Activated CD4-positive, alpha-beta T cell treated with anti-CD3 and anti-CD28 coated beads for 36 hours (primary cell): ENCODE measurements around the gene POU2AF1. TPM values are rescaled to one million over a fixed set of nuclear protein-coding genes. Genes with fewer than 3 reads are reported as not detected.

ENCODE experiments used
- ATAC-seq: fragments of 200-7000 bp; cut with Tn5 transposase; one replicate; pipeline ENCODE4 v1.10.0; 2021; ENCODE audit warnings: mild to moderate bottlenecking, moderate library complexity
- CTCF ChIA-PET: fragments of 350-600 bp; sonication (Branson Sonifier 250); formaldehyde crosslinking; loops from one replicate; lab custom pipeline; 2021; ENCODE audit warnings: antibody characterized with exemption; lab: Charles Lee
- POLR2A ChIA-PET: fragments of 350-600 bp; sonication (Branson Sonifier 250); formaldehyde crosslinking; loops from one replicate; lab custom pipeline; 2021; ENCODE audit warnings: antibody characterized with exemption, inconsistent platforms; lab: Charles Lee
- DNase-seq: peaks from one replicate; pipeline ENCODE4 v3.0.0-alpha.2; 2020
- H3K27ac Mint-ChIP-seq: one replicate; pipeline ENCODE4 v1.8.0; 2021; ENCODE audit warnings: mixed read lengths
- H3K27me3 Mint-ChIP-seq: one replicate; pipeline ENCODE4 v1.8.0; 2021; ENCODE audit warnings: mixed read lengths
- H3K36me3 Mint-ChIP-seq: one replicate; pipeline ENCODE4 v1.8.0; 2021; ENCODE audit warnings: low read depth, mixed read lengths
- H3K4me1 Mint-ChIP-seq: one replicate; pipeline ENCODE4 v1.8.0; 2021; ENCODE audit warnings: mixed read lengths
- H3K4me3 Mint-ChIP-seq: one replicate; pipeline ENCODE4 v1.8.0; 2021; ENCODE audit warnings: mild to moderate bottlenecking, moderate library complexity, mixed read lengths
- H3K9me3 Mint-ChIP-seq: one replicate; pipeline ENCODE4 v1.8.0; 2021; ENCODE audit warnings: low read depth, mixed read lengths
- intact Hi-C, 2 experiments: fragments of 100-400 bp; cut with DNase I in 1 of 2; cut with micrococcal nuclease in 1 of 2; formaldehyde crosslinking; loops; one replicate each; pipeline versions ENCODE4 v1.14.2 to v1.15.1; 2022 to 2024; cut with DNase I, micrococcal nuclease
- microRNA-seq: library from miRNA; unstranded; fragments of <30 nt; microRNA quantifications from one replicate; pipeline ENCODE4 v1.2.0, GENCODE V29; 2021; ENCODE audit warnings: borderline replicate concordance
- total RNA-seq, 2 experiments: library from RNA; stranded (reverse); gene quantifications; one replicate each; pipeline ENCODE4 v1.2.3, GENCODE V29; 2021

POU2AF1 gene
- total RNA-seq, 2 experiments from 2014 or later, result 9.6 to 10.0 TPM

DNA sequence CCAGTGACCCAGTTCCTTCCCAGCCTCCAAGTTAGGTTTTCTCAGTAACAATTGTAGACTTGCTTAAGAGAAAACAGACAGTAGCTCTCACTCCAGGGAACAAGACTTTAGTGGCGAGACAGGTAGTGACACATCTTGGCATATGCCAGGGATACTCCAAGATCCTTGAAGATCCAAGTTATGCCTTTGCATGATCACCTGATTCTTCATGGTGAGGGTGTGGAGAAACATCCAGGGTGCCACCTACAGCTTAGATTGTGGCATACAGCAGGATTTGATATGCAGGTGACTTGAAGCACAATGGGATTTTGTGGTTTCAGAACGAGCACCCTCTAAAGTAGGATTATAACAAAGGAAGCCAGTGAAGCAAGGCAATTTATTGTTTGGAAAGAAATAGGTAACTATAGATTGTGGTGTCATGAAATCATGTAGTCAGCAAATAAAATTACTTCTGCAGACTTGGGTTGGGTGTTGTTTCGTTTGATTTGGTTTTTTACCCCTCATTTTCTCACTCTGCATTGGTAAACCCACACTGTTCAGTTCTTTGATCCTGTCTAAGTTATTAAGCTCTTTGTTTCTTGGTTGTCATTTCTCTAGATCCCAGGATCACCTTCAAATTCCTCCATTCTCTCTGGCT is 71.5 kb downstream of the POU2AF1 start:
- peaks cover 30% of the 10 kb centered on the region for H3K27me3 Mint-ChIP-seq
- POLR2A ChIA-PET, result no interaction called here
- no peak overlapping the region for H3K27ac Mint-ChIP-seq
- ATAC-seq (no peak), DNase-seq (no peak)
- no peaks in the 10 kb centered on the region for H3K4me1 Mint-ChIP-seq
- CTCF ChIA-PET, result interaction anchor here (1.0 kb wide), 1 partner anchor 26 kb away, joined by 3 read pairs; no protein-coding TSS in a partner anchor
- H3K9me3 Mint-ChIP-seq, result no peaks in the 10 kb centered on the region
- intact Hi-C loops, result no loop called here
- H3K4me3 Mint-ChIP-seq, result no peak overlapping the region
- H3K36me3 Mint-ChIP-seq, result no peaks in the 10 kb centered on the region

GRCh38 chr11:111306321-111306720 is 72.8 kb downstream of the POU2AF1 start:
- Mint-ChIP-seq H3K9me3 (no peaks in the 10 kb centered on the region), H3K4me1 (no peaks in the 10 kb centered on the region), H3K4me3 (no peak overlapping the region), H3K36me3 (no peaks in the 10 kb centered on the region), H3K27me3 (peaks cover 33% of the 10 kb centered on the region), H3K27ac (no peak overlapping the region)
- CTCF ChIA-PET, result no interaction called here
- ATAC-seq (no peak), DNase-seq (no peak)
- intact Hi-C loops, result no loop called here
- POLR2A ChIA-PET, result no interaction called here

- DNase-seq, result no peak
- Mint-ChIP-seq H3K27me3 (peaks cover 37% of the 10 kb centered on the region), H3K4me1 (no peaks in the 10 kb centered on the region), H3K27ac (no peak overlapping the region), H3K9me3 (no peaks in the 10 kb centered on the region), H3K4me3 (no peak overlapping the region), H3K36me3 (no peaks in the 10 kb centered on the region)
- no peak for ATAC-seq
- ChIA-PET POLR2A (no interaction called here), CTCF (no interaction called here)
- intact Hi-C loops, result no loop called here
These were observed 73.2 kb downstream of the POU2AF1 start for GRCh38 chr11:111305876-111306275.

GRCh38 chr11:111305162-111305802 is 73.8 kb downstream of the POU2AF1 start:
- Mint-ChIP-seq H3K4me1 (no peaks in the 10 kb centered on the region), H3K36me3 (no peaks in the 10 kb centered on the region), H3K27me3 (peaks cover 43% of the 10 kb centered on the region), H3K4me3 (no peak overlapping the region), H3K9me3 (no peaks in the 10 kb centered on the region), H3K27ac (no peak overlapping the region)
- no peak for ATAC-seq
- intact Hi-C loops, result no loop called here
- POLR2A ChIA-PET, result no interaction called here
- DNase-seq, result no peak
- CTCF ChIA-PET, result no interaction called here

- peaks cover 49% of the 10 kb centered on the region for H3K27me3 Mint-ChIP-seq
- ChIA-PET POLR2A (no interaction called here), CTCF (interaction anchor here (1.1 kb wide), 1 partner anchor 125 kb away, joined by 6 read pairs; no protein-coding TSS in a partner anchor)
- DNase-seq, result no peak
- no peak overlapping the region for H3K27ac Mint-ChIP-seq
- ATAC-seq, result no peak
- H3K9me3 Mint-ChIP-seq, result no peaks in the 10 kb centered on the region
- intact Hi-C loops, result no loop called here
- no peaks in the 10 kb centered on the region for H3K4me1 Mint-ChIP-seq
- H3K4me3 Mint-ChIP-seq, result no peak overlapping the region
- no peaks in the 10 kb centered on the region for H3K36me3 Mint-ChIP-seq
These were observed 75.6 kb downstream of the POU2AF1 start for GRCh38 chr11:111303461-111303860.

DNA sequence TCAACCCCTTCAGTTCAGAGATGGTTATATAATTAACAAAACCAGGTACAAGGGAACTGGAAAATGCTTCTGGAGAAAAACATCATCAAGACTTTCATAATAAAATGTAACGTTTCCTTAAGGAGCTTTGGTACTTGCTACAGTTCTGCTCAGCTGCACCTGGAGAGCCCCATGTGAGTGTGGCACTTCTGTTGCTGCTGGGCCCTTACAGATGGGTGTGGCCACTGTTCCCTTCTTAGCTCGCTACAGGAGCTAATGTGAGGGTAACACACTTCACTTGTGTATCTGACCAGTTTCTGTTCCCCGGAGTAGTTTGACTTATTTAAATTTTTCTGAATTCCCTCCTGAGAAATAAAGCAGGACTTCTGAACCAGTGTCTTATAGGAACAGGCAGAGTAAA is 76.8 kb downstream of the POU2AF1 start:
- CTCF ChIA-PET, result interaction anchor here (1.0 kb wide), 1 partner anchor 144 kb away, joined by 4 read pairs; no protein-coding TSS in a partner anchor
- Mint-ChIP-seq H3K4me1 (peaks cover 3% of the 10 kb centered on the region), H3K36me3 (no peaks in the 10 kb centered on the region), H3K9me3 (no peaks in the 10 kb centered on the region), H3K27me3 (peaks cover 52% of the 10 kb centered on the region), H3K27ac (no peak overlapping the region), H3K4me3 (no peak overlapping the region)
- ATAC-seq, result no peak
- intact Hi-C loops, result no loop called here
- no peak for DNase-seq
- POLR2A ChIA-PET, result no interaction called here

Small RNA genes lying within 50 kb of the gene (microRNA-seq; reads per million reads assigned to microRNA genes)
- not detected for gene MIR4491

Other genes starting within 250 kb of the POU2AF1 start
- gene POU2AF2, start 133.6 kb downstream of the POU2AF1 start, total RNA-seq, result under 1 TPM in 1 of 2 experiments, not detected in 1; 0.14 TPM
- not detected for gene POU2AF3, start 80.7 kb downstream of the POU2AF1 start, total RNA-seq
- gene BTG4, start 133.1 kb upstream of the POU2AF1 start, total RNA-seq, result not detected
- not detected for gene HOATZ, start 135.5 kb upstream of the POU2AF1 start, total RNA-seq
- 1 to 10 TPM; 5.5 to 5.6 TPM for gene LAYN, start 161.4 kb upstream of the POU2AF1 start, total RNA-seq
- gene SIK2, start 223.2 kb upstream of the POU2AF1 start, total RNA-seq, result 10 to 100 TPM in 1 of 2 experiments, 1 to 10 TPM in 1; 6.0 to 10.9 TPM